ENCODE data around the gene CLDN16.

CLDN16 gene

GRCh38 chr3:190444006-190444405 lies 56.0 kb downstream of the CLDN16 start:
- H3K4me1 ChIP-seq (ENCODE audit: control insufficient read depth, low read depth, low read length), result no peaks in the 10 kb centered on the region
- H3K36me3 ChIP-seq (ENCODE audit: control insufficient read depth, low read depth, low read length), result no peaks in the 10 kb centered on the region
- H3K27me3 ChIP-seq (ENCODE audit: control insufficient read depth, insufficient read depth, low read length), result no peaks in the 10 kb centered on the region
- H3K4me3 ChIP-seq (ENCODE audit: low read length), result no peak overlapping the region
- no peak overlapping the region for H3K27ac ChIP-seq (ENCODE audit: low read length)
- H3K9me3 ChIP-seq (ENCODE audit: control insufficient read depth, low read depth, low read length), result no peaks in the 10 kb centered on the region
- no peak overlapping the region for H3K9ac ChIP-seq (ENCODE audit: low read length)

- Histone ChIP-seq H3K4me3 (ENCODE audit: low read length) (no peak overlapping the region), H3K36me3 (ENCODE audit: control insufficient read depth, low read depth, low read length) (no peaks in the 10 kb centered on the region), H3K4me1 (ENCODE audit: control insufficient read depth, low read depth, low read length) (no peaks in the 10 kb centered on the region), H3K9me3 (ENCODE audit: control insufficient read depth, low read depth, low read length) (no peaks in the 10 kb centered on the region), H3K27me3 (ENCODE audit: control insufficient read depth, insufficient read depth, low read length) (no peaks in the 10 kb centered on the region), H3K27ac (ENCODE audit: low read length) (no peak overlapping the region), H3K9ac (ENCODE audit: low read length) (no peak overlapping the region)
Observed at GRCh38 chr3:190444576-190445145, 56.7 kb downstream of the CLDN16 start.

GRCh38 chr3:190446573-190447279 lies 58.8 kb downstream of the CLDN16 start:
- H3K27me3 ChIP-seq (ENCODE audit: control insufficient read depth, insufficient read depth, low read length), result no peaks in the 10 kb centered on the region
- H3K4me1 ChIP-seq (ENCODE audit: control insufficient read depth, low read depth, low read length), result no peaks in the 10 kb centered on the region
- H3K4me3 ChIP-seq (ENCODE audit: low read length), result no peak overlapping the region
- H3K9ac ChIP-seq (ENCODE audit: low read length), result no peak overlapping the region
- no peak overlapping the region for H3K27ac ChIP-seq (ENCODE audit: low read length)
- H3K9me3 ChIP-seq (ENCODE audit: control insufficient read depth, low read depth, low read length), result no peaks in the 10 kb centered on the region
- H3K36me3 ChIP-seq (ENCODE audit: control insufficient read depth, low read depth, low read length), result no peaks in the 10 kb centered on the region

GRCh38 chr3:190448256-190448655 lies 60.3 kb downstream of the CLDN16 start:
- no peaks in the 10 kb centered on the region for H3K4me1 ChIP-seq (ENCODE audit: control insufficient read depth, low read depth, low read length)
- H3K9ac ChIP-seq (ENCODE audit: low read length), result no peak overlapping the region
- no peaks in the 10 kb centered on the region for H3K9me3 ChIP-seq (ENCODE audit: control insufficient read depth, low read depth, low read length)
- no peak overlapping the region for H3K27ac ChIP-seq (ENCODE audit: low read length)
- H3K36me3 ChIP-seq (ENCODE audit: control insufficient read depth, low read depth, low read length), result no peaks in the 10 kb centered on the region
- H3K27me3 ChIP-seq (ENCODE audit: control insufficient read depth, insufficient read depth, low read length), result no peaks in the 10 kb centered on the region
- no peak overlapping the region for H3K4me3 ChIP-seq (ENCODE audit: low read length)

- Histone ChIP-seq H3K9me3 (ENCODE audit: control insufficient read depth, low read depth, low read length) (no peaks in the 10 kb centered on the region), H3K27ac (ENCODE audit: low read length) (no peak within 1 kb of the TSS), H3K4me1 (ENCODE audit: control insufficient read depth, low read depth, low read length) (no peaks in the 10 kb centered on the region), H3K36me3 (ENCODE audit: control insufficient read depth, low read depth, low read length) (no peaks in the 10 kb centered on the region), H3K9ac (ENCODE audit: low read length) (no peak within 1 kb of the TSS), H3K27me3 (ENCODE audit: control insufficient read depth, insufficient read depth, low read length) (no peaks in the 10 kb centered on the region), H3K4me3 (ENCODE audit: low read length) (no peak within 1 kb of the TSS)
Observed at GRCh38 chr3:190449801-190450200, 61.8 kb downstream of the CLDN16 start, which contains the start of gene TMEM207. TMEM207 (minus strand) TSS chr3:190449901; CDS start chr3:190449809, 92 bp downstream.

- Histone ChIP-seq H3K4me1 (ENCODE audit: control insufficient read depth, low read depth, low read length) (no peaks in the 10 kb centered on the region), H3K36me3 (ENCODE audit: control insufficient read depth, low read depth, low read length) (no peaks in the 10 kb centered on the region), H3K9me3 (ENCODE audit: control insufficient read depth, low read depth, low read length) (no peaks in the 10 kb centered on the region), H3K9ac (ENCODE audit: low read length) (no peak overlapping the region), H3K4me3 (ENCODE audit: low read length) (no peak overlapping the region), H3K27ac (ENCODE audit: low read length) (no peak overlapping the region), H3K27me3 (ENCODE audit: control insufficient read depth, insufficient read depth, low read length) (no peaks in the 10 kb centered on the region)
Observed at GRCh38 chr3:190455828-190456227, 67.9 kb downstream of the CLDN16 start.

GRCh38 chr3:190456770-190457169 lies 68.8 kb downstream of the CLDN16 start:
- H3K4me1 ChIP-seq (ENCODE audit: control insufficient read depth, low read depth, low read length), result no peaks in the 10 kb centered on the region
- H3K4me3 ChIP-seq (ENCODE audit: low read length), result no peak overlapping the region
- H3K27ac ChIP-seq (ENCODE audit: low read length), result no peak overlapping the region

GRCh38 chr3:190458040-190458439 lies 70.1 kb downstream of the CLDN16 start:
- no peaks in the 10 kb centered on the region for H3K4me1 ChIP-seq (ENCODE audit: control insufficient read depth, low read depth, low read length)
- no peak overlapping the region for H3K9ac ChIP-seq (ENCODE audit: low read length)
- H3K4me3 ChIP-seq (ENCODE audit: low read length), result no peak overlapping the region
- no peaks in the 10 kb centered on the region for H3K36me3 ChIP-seq (ENCODE audit: control insufficient read depth, low read depth, low read length)
- no peaks in the 10 kb centered on the region for H3K27me3 ChIP-seq (ENCODE audit: control insufficient read depth, insufficient read depth, low read length)
- no peak overlapping the region for H3K27ac ChIP-seq (ENCODE audit: low read length)
- H3K9me3 ChIP-seq (ENCODE audit: control insufficient read depth, low read depth, low read length), result no peaks in the 10 kb centered on the region

More at GRCh38 chr3:190456770-190457169, 68.8 kb downstream of the CLDN16 start:
- Histone ChIP-seq H3K9me3 (ENCODE audit: control insufficient read depth, low read depth, low read length) (no peaks in the 10 kb centered on the region), H3K36me3 (ENCODE audit: control insufficient read depth, low read depth, low read length) (no peaks in the 10 kb centered on the region), H3K9ac (ENCODE audit: low read length) (no peak overlapping the region), H3K27me3 (ENCODE audit: control insufficient read depth, insufficient read depth, low read length) (no peaks in the 10 kb centered on the region)
